ENCODE results near the gene ELMOD2.

Gene ELMOD2

DNA sequence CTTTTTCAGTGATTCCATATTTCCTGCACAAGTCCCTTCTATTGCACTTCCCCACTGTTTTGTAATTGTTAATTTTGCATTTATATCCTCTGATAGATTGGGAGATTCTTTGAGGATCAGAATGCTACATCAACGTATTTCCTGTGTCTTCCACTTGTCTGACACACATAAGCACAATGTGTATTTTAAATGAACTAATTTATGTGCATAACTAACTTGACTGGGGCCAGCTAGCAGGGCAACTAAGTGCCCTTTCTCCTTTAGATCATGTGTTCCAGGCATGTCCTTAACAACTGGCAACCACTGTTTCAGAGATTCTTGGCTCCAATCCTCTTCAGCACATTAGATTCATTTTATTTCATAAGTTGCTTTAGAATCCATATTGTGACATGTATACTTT, 60.5 kb downstream of the ELMOD2 start:
- DNase-seq = no peak

DNA sequence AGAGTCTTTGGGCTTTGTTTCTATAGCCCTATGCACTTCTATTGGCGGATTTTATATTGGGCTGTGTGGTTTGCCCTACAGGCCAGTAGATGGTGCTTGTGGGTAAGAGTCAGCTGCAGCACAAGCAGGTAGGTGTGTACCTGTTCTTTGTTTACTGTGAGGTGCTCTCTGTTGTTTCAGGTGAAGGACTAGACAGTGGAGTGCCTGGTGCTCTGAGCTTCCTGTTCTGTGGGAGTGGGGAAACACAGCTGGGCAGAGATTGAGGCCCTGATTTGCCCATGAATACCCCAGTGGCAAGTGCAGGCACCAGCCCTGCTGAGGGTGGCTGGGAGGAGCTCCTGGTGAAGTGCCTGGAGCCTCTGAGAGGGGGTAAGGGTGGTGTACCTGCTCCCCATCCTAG, 71.1 kb downstream of the ELMOD2 start:
- no peak for DNase-seq

DNA sequence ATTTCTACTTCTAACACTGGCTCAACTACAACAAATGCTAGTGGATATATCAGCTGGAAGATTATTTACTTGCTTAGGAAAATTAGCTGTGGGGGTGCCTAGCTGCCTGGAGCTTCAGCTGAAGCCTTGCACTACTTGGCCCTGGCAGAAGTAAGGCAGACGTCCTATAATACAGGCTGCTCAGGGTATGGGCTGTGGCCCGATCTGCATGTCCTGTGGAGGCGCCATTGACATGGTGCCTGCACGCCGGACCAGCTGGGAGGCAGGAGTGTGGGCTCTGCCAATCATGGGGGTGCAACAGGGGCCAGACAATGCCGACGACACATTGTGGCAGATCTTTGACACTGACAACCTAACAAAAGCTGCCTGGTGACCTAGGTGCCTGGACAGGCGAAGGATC, 76.4 kb downstream of the ELMOD2 start:
- no peak for DNase-seq

DNA sequence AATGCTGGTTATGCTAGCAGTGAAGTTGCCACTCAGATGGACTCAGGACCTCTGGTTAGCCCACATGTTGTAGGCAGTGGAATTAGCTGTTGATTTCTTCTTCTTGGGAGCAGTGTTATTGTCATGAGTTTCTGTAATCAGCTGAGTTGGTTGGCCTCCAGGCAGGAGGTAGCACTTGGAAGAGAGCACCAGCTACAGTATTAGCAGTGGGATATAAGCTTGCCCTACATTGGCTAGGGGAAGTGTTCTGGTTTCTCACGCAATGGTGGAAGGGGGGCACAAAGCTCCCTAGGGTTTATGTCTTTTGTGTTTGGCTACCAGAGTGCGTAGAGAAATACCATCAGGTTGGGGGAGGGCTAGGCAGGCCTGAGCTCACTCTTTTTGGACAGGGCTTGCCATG, 78.7 kb downstream of the ELMOD2 start:
- DNase-seq = no peak

DNA sequence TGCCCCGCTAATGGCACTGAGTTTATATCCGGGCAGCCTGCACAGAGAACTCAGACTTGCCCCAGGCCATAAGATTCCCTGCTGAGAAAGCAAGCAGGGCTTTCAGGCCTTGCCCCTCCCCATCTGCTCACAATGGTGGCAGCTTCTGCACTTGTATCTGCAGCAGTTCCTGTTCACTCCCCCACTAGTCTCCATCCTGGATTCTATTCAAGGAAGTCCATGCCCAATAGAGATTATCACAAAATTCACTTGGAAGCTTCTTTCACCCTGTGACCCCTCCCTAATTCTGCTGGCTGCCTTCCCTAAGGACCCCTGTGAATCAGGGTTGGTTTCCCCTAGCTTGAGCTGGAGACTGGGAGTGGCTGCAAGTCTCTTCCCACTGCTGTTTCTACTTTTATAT, 79.3 kb downstream of the ELMOD2 start:
- no peak for DNase-seq

All from stimulated activated naive CD4-positive, alpha-beta T cell (primary cell).